HepG2 (cell line): Measurements from ENCODE around the gene ANKRD49. TPM values are rescaled to one million over a fixed set of nuclear protein-coding genes. Genes with fewer than 3 reads are reported as not detected.
A peak's percentile ranks its signal among the peaks of the same experiment; 100 is the strongest.

Experiments
- ARNTL ChIP-seq: sonication (generic); formaldehyde crosslinking; IDR thresholded peaks from 2 replicates; pipeline ENCODE4 v1.4.0; 2020; ENCODE audit warnings: mild to moderate bottlenecking, missing genetic modification reagents
- BRF2 ChIP-seq: sonication (generic); formaldehyde crosslinking; IDR thresholded peaks from 2 replicates; pipeline ENCODE4 v1.8.1; 2022; ENCODE audit warnings: mild to moderate bottlenecking, missing genetic modification reagents
- CEBPZ ChIP-seq: IDR thresholded peaks from 2 replicates; pipeline ENCODE4 v1.6.1; 2012; ENCODE audit warnings: low read length, improper control_type of control experiment
- GABPB1 ChIP-seq: IDR thresholded peaks from 2 replicates; pipeline ENCODE4 v1.6.1; 2016; ENCODE audit warnings: mild to moderate bottlenecking, missing genetic modification reagents, moderate library complexity, missing compliant biosample characterization
- MEIS1 ChIP-seq: sonication (generic); formaldehyde crosslinking; IDR thresholded peaks from 2 replicates; pipeline ENCODE4 v1.9.0; 2021; ENCODE audit warnings: mild to moderate bottlenecking, missing genetic modification reagents, moderate library complexity, borderline replicate concordance
- MIER3 ChIP-seq: IDR thresholded peaks from 2 replicates; pipeline ENCODE4 v1.6.1; 2016; ENCODE audit warnings: missing compliant biosample characterization, borderline replicate concordance
- PAF1 ChIP-seq: IDR thresholded peaks from 2 replicates; pipeline ENCODE4 v1.6.1; 2016; ENCODE audit warnings: missing genetic modification reagents, missing compliant biosample characterization
- RXRA ChIP-seq: sonication (generic); formaldehyde crosslinking; IDR thresholded peaks from 2 replicates; pipeline ENCODE4 v1.5.1; 2020; ENCODE audit warnings: missing genetic modification reagents
- SAP130 ChIP-seq: IDR thresholded peaks from 2 replicates; pipeline ENCODE4 v1.6.1; 2016; ENCODE audit warnings: low read depth
- ZNF17 ChIP-seq: sonication (generic); formaldehyde crosslinking; IDR thresholded peaks from 2 replicates; pipeline ENCODE4 v1.5.0; 2020; ENCODE audit warnings: mild to moderate bottlenecking, missing genetic modification reagents
- ZNF281 ChIP-seq: sonication (generic); formaldehyde crosslinking; IDR thresholded peaks from 2 replicates; pipeline ENCODE4 v1.4.0; 2020; ENCODE audit warnings: missing genetic modification reagents, borderline replicate concordance
- ZNF329 ChIP-seq: sonication (generic); formaldehyde crosslinking; IDR thresholded peaks from 2 replicates; pipeline ENCODE4 v1.9.0; 2021; ENCODE audit warnings: low read depth, mild to moderate bottlenecking, missing genetic modification reagents
- ZNF441 ChIP-seq: sonication (generic); formaldehyde crosslinking; IDR thresholded peaks from 2 replicates; pipeline ENCODE4 v1.7.0; 2021; ENCODE audit warnings: missing genetic modification reagents, borderline replicate concordance
- ZNF556 ChIP-seq: sonication (generic); formaldehyde crosslinking; IDR thresholded peaks from 2 replicates; pipeline ENCODE4 v1.4.0; 2020; ENCODE audit warnings: mild to moderate bottlenecking, missing genetic modification reagents, borderline replicate concordance
- ZNF768 ChIP-seq: sonication (generic); formaldehyde crosslinking; IDR thresholded peaks from 2 replicates; pipeline ENCODE4 v1.4.0; 2020; ENCODE audit warnings: missing genetic modification reagents
- polyA plus RNA-seq, 8 experiments: library from polyadenylated mRNA; depleted of rRNA in 3 of 8; stranded (reverse) in 7 of 8; unstranded in 1 of 8; fragments of >200 nt; fragmentation: Illumina TruSeq in 4 of 8; extraction: Trizol in 4 of 8; gene quantifications; 2 replicates each; pipeline versions ENCODE4 v1.2.1 to v1.2.3, GENCODE V29; 2011 to 2016; ENCODE audit warnings: low read depth in 4 of 8, missing spikeins in 1 of 8, mixed read lengths in 1 of 8; ENCODE audit not compliant: insufficient read depth in 1 of 8
- total RNA-seq, 5 experiments: library from RNA; depleted of rRNA; stranded (reverse); fragments of >200 nt; fragmentation: Illumina TruSeq; extraction: Trizol; gene quantifications; 2 replicates each; pipeline ENCODE4 v1.2.3, GENCODE V29; 2016; ENCODE audit warnings: low read depth in 1 of 5
- TF ChIP-seq, protein P1 (sequence below): sonication (generic); formaldehyde crosslinking; IDR thresholded peaks from 2 replicates; pipeline ENCODE4 v1.4.0; 2020; ENCODE audit warnings: missing genetic modification reagents, mild to moderate bottlenecking, borderline replicate concordance
- TF ChIP-seq, protein P2 (sequence below): sonication (generic); formaldehyde crosslinking; IDR thresholded peaks from 2 replicates; pipeline ENCODE4 v1.5.0; 2020; ENCODE audit warnings: mild to moderate bottlenecking, missing genetic modification reagents

The ANKRD49 gene
- total and polyA plus RNA-seq, 2 of the 13 experiments (the other 11 are each of a cell fraction or from before 2014, with no cell fraction given), result 14.2 to 14.3 TPM

DNA sequence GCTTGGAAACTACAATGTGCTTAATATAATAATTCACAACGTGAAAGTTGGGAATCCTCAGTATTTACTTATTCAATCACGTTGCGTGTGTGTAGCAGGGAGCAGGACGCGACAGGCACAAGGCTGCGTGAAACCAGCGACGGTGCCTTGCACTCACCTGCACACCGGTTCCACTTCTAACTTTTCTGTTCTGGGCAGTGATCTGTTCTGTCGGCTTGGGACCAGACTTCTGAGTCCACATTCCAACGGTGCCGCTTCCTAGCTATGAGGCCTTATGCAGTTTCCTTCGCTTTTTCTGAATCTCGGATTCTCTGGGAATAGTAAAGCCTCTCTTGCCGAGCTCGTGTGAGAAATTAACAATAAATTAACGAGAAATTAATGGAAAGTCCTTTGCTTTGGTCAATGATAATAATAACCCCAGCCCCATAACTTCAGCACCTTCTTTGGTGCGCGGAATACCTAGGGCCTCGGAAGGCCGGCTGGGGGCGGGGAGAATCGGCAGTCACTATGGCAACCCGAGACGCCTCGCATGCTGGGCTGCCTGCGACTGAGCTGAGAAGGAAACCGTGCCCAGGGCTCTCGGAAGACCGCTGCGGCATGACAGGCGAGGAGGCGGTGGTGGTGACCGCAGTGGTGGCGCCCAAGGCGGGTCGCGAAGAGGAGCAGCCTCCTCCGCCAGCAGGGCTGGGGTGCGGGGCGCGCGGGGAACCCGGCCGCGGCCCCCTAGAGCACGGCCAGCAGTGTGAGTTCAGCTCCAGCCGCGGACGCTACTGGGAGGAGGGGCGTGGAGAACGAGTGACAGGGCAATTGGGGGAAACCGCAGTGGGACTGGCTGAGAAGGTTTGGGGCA is 18.4 kb downstream of the ANKRD49 start, which contains the start of gene C11orf97 (continued):
- no peak for TF ChIP-seq CEBPZ
- TF ChIP-seq, protein P1, sequence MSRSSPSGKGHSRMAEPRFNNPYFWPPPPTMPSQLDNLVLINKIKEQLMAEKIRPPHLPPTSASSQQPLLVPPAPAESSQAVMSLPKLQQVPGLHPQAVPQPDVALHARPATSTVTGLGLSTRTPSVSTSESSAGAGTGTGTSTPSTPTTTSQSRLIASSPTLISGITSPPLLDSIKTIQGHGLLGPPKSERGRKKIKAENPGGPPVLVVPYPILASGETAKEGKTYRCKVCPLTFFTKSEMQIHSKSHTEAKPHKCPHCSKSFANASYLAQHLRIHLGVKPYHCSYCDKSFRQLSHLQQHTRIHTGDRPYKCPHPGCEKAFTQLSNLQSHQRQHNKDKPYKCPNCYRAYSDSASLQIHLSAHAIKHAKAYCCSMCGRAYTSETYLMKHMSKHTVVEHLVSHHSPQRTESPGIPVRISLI (CRISPR knock-in tag), result no peak
- TF ChIP-seq RXRA (CRISPR knock-in tag), result no peak
- no peak for TF ChIP-seq ZNF17 (CRISPR knock-in tag)
- TF ChIP-seq SAP130 (CRISPR knock-in tag), result peak; percentile 88
- TF ChIP-seq ZNF441 (CRISPR knock-in tag), result no peak
- TF ChIP-seq ARNTL (CRISPR knock-in tag), result 0 out of 2 replicates have a peak, but pooled peaks have one; percentile 32
- TF ChIP-seq MEIS1 (CRISPR knock-in tag), result 0 out of 2 replicates have a peak, but pooled peaks have one; percentile 58
- TF ChIP-seq BRF2 (CRISPR knock-in tag), result no peak
- peak; percentile 59; the same call in 1 of the 2 replicates for TF ChIP-seq ZNF556 (CRISPR knock-in tag)
- peak; percentile 46; the same call in 1 of the 2 replicates for TF ChIP-seq ZNF281 (CRISPR knock-in tag)
- TF ChIP-seq GABPB1 (CRISPR knock-in tag), result peak; percentile 47; the same call in 1 of the 2 replicates
- TF ChIP-seq, protein P2, sequence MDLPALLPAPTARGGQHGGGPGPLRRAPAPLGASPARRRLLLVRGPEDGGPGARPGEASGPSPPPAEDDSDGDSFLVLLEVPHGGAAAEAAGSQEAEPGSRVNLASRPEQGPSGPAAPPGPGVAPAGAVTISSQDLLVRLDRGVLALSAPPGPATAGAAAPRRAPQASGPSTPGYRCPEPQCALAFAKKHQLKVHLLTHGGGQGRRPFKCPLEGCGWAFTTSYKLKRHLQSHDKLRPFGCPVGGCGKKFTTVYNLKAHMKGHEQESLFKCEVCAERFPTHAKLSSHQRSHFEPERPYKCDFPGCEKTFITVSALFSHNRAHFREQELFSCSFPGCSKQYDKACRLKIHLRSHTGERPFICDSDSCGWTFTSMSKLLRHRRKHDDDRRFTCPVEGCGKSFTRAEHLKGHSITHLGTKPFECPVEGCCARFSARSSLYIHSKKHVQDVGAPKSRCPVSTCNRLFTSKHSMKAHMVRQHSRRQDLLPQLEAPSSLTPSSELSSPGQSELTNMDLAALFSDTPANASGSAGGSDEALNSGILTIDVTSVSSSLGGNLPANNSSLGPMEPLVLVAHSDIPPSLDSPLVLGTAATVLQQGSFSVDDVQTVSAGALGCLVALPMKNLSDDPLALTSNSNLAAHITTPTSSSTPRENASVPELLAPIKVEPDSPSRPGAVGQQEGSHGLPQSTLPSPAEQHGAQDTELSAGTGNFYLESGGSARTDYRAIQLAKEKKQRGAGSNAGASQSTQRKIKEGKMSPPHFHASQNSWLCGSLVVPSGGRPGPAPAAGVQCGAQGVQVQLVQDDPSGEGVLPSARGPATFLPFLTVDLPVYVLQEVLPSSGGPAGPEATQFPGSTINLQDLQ (CRISPR knock-in tag), result no peak
- TF ChIP-seq PAF1 (CRISPR knock-in tag), result no peak
- no peak for TF ChIP-seq ZNF329 (CRISPR knock-in tag)
- TF ChIP-seq MIER3 (CRISPR knock-in tag), result no peak
- TF ChIP-seq ZNF768 (CRISPR knock-in tag), result peak; percentile 73; the same call in 1 of the 2 replicates
